ENCODE results near the gene FERMT3.

Gene FERMT3

DNA sequence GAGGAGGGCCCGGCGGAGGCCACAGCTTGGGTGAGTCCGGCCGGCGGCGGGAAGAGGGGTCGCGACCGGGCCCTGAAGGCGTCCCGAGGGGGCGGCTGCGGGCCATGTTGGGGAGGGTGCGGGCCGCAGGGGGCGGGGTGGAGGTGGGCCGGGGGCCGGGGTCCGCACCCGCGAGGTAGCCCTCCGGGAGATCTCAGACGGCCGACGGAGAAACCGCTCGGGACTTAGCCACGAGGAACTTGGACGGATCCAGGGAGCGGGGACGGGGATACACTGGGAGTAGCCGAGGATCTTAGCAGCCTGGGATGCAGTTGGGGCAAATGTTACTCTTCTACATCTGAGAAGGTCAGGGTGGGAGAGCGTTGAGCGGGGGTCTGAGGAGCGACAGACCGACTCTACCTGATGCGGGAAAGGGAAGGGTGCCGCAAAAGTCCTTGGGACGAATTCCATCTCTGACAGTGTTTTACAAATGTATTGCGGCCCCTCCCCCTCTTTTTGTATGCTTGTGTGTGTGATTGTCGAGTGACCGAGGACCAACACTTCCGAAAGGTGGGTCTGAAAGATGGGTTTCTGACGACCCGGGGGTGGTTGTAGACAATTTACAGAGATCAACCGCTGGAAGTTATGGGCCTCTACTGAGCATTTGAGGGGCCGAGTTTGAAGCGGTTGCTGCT, 19.9 kb upstream of the FERMT3 start:
- peak; percentile 30 for DNase-seq

DNA sequence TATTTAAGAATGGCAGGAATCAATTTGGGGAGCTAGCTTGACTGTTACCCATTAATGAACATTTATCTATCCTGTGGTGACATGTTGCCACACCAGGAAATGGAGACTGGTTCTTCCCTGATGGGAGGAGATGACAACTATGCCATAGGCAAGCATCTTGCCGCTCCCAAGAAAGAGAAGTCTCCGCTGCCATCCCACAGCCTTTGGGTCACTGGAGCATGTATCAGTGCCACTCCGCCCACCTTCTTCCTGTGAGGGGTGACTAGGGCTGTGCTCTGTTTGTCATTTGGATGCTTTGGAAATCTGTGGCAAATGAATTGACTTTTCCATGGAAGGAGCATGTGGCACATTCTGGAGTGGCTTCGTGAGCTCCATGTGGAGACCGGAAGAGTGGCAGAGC, 14.1 kb upstream of the FERMT3 start:
- DNase-seq = no peak

DNA sequence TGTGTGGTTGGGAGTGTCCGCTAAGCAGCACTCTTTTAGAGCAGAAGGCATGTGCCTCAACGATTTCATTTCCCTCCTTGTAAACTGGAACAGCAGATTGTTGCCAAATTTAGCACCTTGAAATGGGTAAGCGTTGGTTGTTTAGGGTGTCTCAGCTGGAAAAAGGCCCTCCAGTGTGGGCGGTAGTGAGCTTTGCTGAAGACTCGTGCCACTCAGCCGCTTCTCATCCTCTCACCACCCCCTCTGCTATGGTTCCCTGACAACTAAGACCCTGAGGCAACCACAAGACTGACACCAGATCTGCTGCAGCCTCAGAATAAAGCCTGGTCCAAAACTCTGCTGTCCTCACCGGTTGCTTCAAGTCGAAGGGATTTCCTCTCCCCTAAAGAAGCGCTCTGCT, 9.9 kb upstream of the FERMT3 start:
- DNase-seq = no peak

DNA sequence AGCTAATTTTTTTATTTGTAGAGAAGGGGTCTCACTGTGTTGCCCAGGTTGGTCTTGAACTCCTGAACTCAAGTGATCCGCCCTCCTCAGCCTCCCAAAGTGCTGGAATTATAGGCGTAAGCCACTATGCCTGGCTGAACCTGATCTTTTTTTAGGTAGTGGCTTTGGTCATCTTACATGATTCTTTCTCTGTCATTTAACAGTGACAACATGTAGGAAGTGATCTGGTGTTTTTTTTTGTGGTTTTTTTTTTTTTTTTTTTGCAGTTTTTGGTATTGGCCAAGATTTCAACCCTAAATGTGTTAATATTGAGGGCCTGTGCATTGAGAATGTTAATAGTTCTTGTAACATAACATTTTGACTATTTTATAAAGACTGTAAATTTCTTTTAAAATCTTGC, 8.0 kb upstream of the FERMT3 start:
- DNase-seq = no peak

DNA sequence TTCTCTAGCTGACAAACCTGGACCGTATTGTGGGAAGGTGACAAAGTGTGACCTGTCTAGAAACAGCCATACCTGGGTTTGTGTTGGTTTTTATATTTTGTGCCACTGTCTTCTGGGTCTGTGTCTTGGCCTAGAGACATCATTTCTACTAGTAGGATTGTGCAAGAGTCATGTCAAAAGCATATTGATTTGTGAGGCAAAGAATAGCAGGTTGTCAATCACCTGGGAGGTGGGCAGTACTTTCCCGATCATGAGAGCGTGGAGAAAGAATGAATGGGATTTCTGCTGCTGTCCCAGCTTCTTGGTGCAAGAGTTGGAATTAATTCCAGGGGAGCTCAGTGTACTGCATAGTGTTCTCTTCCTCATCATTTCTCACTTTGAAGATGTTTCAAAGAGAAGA, 5.0 kb upstream of the FERMT3 start:
- no peak for DNase-seq

DNA sequence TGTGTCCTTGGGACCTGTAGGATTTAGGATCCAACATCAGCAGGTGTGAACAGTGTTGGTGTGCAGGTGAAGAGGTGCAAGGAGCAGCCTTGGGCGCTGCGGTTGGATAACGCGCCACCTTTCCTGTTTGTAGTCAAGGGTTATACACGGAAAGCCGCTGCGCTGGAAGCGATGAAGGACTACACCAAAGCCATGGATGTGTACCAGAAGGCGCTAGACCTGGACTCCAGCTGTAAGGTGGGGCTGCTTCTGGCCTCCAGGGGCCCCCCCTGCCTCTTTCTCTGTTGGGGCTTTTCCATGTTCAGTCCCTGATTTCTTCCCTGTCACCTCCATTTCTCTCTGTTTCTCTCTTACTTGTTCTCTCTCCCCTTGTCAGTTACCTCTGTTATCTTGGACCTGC, 3.5 kb upstream of the FERMT3 start:
- no peak for DNase-seq

DNA sequence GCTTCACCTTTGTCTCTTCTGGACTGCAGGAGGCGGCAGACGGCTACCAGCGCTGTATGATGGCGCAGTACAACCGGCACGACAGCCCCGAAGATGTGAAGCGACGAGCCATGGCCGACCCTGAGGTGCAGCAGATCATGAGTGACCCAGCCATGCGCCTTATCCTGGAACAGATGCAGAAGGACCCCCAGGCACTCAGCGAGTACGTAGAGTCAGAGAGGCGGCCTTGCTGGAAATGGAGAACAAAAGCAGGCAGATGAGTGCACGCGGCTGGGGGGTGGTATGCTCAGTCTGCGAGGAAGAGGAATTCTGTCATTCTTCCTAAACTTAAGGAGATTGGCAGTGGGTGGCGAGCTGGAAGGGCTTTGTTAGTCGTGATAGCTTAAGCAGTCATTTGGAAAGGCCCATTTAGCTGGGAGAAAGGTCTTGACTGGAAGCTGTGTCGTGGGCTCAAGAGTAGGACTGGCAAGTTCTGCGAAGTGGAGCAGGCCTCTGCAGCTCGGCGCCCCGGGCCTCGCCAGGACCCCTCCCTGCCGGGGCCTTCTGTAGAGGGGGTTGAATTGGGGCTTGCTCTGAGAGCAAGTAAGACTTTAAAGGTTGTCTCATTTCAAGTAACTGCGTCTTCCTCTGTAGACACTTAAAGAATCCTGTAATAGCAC, 3.0 kb upstream of the FERMT3 start:
- no peak for DNase-seq

DNA sequence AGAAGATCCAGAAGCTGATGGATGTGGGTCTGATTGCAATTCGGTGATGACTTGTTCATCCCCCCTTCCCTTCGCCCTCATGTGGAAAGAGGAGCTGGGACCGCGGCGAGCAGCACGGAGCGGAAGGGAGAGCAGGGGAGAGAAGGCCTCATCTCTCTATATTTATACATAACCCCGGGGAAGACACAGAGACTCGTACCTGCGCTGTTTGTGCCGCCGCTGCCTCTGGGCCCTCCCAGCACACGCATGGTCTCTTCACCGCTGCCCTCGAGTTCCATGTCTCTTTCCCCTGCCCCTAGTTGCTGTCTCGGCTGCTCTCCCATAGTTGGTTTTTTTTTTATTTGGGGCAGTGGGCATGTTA, 2.5 kb upstream of the FERMT3 start:
- DNase-seq = no peak

DNA sequence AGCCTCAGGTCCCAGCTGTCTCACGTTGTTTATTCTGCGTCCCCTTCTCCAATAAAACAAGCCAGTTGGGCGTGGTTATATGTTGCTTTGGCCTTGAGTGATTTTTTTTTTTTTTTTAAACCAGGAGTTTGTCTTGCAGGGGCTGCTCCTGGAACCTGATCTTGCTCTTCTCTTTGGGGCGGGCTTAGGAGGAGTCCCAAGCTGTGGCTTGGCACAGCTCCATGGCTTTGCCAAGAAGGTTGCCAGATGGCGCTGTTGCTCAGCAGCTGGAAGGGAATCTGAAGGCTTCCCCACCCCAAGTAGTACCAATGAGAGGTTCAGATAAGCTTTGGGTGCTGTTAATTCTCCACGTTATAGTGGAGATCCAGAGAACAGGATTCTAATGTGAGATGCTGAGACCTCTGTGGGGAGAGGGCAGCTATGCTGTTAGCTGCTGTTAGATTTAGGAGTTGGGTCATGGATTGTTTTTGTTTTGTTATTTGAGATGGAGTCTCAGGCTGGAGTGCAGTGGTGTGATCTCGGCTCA, 2.0 kb upstream of the FERMT3 start:
- peak; percentile 97 for DNase-seq

DNA sequence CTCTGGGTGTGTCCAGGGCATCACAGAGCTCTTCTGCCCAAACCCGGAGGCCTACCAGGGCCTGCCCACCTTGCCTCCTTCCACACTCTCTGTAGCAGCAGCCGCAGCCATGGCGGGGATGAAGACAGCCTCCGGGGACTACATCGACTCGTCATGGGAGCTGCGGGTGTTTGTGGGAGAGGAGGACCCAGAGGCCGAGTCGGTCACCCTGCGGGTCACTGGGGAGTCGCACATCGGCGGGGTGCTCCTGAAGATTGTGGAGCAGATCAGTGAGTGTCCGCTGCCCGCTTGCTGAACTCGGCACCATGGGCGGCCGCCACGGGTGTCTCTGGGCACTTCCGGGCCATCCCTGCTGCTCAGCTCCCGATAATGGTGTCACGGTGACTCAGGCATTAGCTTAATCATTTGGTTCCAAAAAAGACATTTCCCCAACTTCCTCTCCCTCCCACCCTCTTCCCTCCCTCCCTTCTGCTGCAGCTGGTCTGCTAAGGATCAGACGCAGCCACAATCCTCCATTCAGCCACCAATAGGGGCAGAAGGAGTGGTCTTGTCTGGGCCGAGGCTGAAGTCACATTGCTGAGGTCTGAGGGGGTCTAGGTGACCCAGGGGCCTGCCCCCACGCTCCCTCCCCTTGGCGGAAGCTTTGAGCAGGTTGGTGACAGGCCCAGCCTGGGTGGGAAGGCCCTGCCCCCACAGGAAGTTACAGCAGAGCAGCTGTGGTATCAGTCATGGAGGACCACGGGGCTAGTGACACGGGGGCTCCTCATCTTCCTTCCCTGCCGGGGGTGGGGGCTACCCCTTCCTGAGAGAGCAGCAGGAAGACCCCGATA, 950 bp downstream of the FERMT3 start:
- peak; percentile 23 for DNase-seq

DNA sequence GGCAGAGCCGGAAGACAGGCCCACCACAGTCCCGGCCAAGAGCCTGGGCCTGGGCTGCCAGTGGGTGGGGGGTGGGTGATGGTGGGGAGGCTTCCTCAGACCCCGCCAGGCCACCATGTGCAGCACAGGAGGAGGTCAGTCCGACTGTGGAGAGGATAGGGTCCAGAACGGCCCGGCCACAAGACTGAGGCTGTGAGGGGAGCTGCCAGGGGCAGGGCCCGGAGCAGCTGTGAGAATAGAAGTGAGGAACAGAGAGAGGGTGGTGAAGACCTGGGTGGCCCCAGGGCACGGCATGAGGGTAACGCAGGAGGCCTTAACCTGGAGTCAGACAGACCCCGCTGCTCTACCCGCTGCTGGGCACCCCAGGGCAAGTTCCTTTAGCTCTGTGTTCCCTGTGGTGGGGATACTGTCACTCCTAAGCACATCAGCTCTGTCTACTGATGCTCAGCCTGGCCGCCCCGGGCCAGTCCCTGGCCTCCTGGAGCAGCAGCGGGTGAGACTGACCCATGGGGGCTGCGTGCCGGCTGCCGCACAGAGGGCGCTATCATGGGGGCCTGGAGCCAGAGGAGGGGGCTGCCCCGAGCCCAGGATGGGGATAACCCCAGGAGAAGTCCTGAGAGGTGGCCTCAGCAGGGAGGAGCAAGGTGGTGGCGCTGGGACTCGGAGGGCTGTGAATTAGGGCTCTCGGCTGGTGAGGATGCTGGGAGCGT, 1.7 kb downstream of the FERMT3 start:
- no peak for DNase-seq

DNA sequence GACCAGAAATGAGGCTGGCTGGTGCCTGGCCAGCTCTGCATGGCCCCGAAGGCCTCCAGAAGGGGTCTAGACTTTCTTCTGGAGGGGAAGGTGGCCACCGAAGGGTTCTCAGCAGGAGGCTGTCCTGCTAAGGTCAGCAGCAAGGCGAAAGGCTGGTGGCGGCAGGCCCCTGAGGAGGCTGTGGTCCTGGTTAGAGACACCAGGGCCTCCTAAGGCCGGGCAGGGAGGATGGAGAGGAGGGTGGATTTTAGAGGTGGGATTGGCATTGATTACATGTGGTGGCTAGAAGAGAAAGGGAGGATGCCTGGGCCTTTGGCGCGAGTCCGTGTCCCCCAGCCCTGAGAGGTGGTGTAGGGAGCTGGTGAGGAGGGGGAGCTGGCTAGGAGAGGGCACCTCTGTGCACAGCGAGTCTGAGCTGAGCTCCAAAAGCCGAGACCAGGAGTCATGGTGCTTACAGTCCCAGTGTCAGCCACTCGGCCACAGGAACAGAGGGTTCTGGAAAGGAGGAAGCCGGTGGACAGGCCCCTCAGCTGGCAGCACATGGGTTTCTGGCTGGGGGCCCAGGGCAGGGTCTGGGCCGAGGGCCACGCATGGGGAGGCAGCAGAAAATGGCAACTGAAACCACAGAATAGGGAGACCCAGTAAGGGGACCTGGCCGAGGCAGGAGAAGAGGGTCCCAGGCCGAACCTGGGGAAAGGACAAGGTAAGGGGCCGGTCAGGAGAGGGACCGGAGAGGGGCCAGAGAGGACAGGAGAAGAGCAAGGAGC, 2.5 kb downstream of the FERMT3 start:
- DNase-seq = no peak

DNA sequence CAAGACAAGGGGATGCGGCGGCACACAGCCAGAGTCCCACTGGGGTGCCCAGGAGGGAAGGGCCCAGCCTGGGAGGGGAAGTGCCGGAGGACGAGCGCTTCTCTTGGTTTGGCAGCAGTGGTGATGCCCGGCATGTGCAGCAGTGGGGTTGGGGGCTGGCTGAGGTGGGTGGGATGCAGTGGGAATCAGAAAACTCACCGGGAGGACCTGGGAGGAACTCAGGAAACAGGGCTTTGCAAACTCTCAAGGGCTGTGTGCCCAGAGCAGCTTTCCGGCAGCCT, 3.0 kb downstream of the FERMT3 start:
- no peak for DNase-seq

DNA sequence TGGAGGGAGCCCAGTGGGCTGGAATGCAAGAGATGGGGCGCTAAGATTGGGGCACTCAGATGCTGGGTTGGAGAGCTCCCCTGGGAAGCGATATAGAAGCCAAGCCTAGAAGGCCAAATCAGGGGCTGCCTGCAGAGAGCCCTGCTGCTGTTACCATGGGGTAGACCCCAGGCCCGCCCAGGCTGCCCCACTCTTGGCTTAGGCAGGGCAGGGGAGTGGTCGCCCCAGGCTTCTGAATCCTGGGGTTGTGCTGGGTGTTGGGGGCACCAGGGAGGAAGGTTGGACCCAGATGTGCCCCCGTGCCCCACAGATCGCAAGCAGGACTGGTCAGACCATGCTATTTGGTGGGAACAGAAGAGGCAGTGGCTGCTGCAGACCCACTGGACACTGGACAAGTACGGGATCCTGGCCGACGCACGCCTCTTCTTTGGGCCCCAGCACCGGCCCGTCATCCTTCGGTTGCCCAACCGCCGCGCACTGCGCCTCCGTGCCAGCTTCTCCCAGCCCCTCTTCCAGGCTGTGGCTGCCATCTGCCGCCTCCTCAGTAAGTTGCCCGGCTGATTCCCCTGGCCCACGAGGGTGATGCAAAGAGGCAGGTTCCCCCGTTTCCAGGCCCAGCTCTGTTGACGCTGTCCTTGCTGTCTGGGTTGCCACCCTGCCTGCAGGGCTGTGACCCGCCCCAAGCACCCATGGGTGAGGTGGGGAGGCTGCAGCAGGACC, 3.9 kb downstream of the FERMT3 start:
- no peak for DNase-seq

DNA sequence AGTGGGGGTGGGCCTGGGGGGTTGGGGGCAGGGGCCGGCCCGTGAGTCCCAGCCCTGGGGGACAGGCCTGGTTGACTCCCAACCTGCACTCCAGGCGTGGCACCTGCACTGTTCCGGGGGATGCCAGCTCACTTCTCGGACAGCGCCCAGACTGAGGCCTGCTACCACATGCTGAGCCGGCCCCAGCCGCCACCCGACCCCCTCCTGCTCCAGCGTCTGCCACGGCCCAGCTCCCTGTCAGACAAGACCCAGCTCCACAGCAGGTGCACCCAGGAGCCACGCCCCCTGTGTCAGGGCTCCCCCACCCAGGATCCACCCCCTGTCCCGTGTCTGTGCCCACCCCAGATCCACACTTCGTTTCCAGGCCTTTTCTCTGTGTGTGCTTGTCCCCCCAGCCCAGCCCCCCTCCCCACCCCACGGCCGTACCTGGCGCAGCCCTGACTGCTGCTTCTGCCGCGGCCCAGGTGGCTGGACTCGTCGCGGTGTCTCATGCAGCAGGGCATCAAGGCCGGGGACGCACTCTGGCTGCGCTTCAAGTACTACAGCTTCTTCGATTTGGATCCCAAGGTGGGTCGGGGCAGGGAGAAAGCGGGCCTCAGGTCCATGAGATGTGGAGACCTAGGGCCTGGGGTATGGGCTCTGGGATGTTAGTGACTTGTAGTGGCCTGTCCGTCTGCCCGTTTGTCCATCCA, 4.8 kb downstream of the FERMT3 start:
- DNase-seq = no peak

DNA sequence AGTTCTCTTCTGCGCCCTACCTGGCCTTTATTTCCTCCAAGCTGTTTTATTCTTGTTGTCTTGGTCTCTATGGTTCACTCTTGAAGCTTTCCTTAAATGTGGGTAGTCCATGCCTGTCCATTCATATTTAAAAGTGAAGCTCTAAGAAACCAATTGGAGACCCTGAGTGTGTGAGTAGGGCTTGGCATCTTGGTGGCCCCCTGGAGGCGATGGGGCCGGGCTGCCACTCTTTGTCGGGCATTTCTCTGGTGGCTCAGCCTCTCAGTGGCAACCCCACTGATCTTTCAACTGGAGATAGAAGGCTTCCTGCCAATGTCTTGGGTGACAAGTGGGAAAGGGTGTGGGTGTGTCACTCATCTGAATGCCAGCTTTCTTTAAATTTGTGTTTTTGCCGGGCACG, 10.4 kb downstream of the FERMT3 start:
- no peak for DNase-seq

DNA sequence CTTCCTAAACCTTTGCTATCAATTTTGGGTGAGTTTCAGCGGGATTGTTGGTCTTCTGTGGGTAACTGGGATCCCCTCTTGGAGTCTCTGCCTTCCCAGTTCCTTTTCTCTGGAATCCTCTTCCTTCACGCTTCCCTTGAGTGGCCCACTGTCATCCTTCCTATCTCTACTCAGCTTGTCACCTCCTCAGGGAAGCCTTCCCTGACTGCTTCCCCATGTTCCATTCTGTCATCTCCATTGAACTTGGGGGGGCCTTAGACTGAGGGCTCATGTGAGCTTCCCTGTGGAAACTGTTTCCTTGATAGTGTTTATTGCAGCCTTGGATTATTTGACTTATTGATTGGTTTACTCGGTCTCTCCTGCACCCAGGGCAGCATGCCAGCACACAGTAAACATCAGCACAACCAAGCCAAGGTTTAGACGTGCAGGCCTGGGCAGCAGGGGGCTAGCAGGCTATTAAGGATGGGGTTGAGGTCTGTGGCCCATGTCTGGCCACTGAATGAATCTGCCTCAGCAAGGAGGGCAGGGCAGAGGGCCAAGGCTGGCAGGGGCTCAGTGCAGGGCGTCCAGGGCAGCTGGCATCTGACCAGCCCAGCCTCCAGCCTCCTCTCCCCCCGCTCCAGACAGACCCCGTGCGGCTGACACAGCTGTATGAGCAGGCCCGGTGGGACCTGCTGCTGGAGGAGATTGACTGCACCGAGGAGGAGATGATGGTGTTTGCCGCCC, 12.3 kb downstream of the FERMT3 start:
- no peak for DNase-seq

DNA sequence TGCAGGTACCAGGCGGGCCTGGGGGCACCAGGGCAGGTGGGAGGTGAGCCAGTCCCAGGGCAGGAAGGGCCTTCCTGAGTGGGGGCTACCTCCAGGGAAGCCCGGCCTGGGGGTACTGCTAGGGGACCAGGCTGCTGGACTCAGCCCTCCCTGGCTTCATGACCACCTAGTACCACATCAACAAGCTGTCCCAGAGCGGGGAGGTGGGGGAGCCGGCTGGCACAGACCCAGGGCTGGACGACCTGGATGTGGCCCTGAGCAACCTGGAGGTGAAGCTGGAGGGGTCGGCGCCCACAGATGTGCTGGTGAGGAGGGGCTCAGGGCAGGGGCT, 12.8 kb downstream of the FERMT3 start:
- DNase-seq = no peak

DNA sequence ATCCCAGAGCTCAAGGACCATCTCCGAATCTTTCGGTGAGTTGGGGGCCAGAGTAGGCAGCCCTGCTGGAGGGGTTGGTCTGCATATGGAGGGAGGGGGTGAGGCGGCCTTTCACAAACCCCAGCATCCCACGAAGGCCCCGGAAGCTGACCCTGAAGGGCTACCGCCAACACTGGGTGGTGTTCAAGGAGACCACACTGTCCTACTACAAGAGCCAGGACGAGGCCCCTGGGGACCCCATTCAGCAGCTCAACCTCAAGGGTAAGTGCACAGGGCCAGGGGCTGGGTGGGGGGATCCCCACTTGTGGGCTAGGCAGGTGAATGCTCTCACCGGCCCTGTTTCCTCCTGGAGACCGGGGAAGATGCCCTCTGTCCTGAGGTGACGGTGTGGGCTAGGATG, 13.2 kb downstream of the FERMT3 start:
- DNase-seq = no peak

DNA sequence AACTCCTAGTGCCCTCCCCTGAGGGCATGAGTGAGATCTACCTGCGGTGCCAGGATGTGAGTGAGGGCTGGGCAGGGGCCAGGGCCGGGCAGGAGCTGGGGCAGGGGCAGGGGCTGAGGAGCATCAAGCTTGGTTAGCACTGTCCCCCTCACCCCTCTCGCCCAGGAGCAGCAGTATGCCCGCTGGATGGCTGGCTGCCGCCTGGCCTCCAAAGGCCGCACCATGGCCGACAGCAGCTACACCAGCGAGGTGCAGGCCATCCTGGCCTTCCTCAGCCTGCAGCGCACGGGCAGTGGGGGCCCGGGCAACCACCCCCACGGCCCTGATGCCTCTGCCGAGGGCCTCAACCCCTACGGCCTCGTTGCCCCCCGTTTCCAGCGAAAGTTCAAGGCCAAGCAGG, 13.8 kb downstream of the FERMT3 start:
- no peak for DNase-seq

DNA sequence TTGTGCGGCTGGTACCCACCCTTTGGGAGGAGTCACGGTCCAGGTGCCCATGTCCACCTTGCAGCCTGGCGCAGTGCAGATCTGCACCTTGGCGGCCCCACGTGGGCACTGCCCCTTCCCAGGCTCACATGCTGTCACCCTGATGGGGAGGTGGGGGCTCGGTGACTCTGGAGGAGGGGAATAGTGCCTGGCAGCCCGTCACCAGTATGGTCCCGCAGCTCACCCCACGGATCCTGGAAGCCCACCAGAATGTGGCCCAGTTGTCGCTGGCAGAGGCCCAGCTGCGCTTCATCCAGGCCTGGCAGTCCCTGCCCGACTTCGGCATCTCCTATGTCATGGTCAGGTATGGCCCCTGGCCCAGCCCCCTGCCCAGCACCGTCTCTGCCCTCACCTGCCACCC, 14.3 kb downstream of the FERMT3 start:
- no peak for DNase-seq
